NCI-H1092 (cell line): ENCODE measurements around the gene PEX26.
"Not testable (repeated sequence)": the region's sequence is repeated elsewhere in the genome, so short reads cannot be mapped to it uniquely, and the experiment has no call there.

Source experiments
- DNase-seq: peaks from one replicate; lab custom pipeline; 2025; lab: John Stamatoyannopoulos, UW

PEX26 gene

GRCh38 chr22:18119409-18120110, 41.8 kb downstream of the PEX26 start:
- DNase-seq, result no peak

GRCh38 chr22:18120857-18121256, 43.1 kb downstream of the PEX26 start:
- DNase-seq, result no peak

- no peak for DNase-seq
Measured at GRCh38 chr22:18121506-18121905, 43.7 kb downstream of the PEX26 start.

GRCh38 chr22:18121954-18122554, 44.3 kb downstream of the PEX26 start:
- no peak for DNase-seq

GRCh38 chr22:18123476-18124025, 45.8 kb downstream of the PEX26 start:
- DNase-seq, result not testable (repeated sequence)

GRCh38 chr22:18126606-18127005, 48.8 kb downstream of the PEX26 start:
- no peak for DNase-seq

- no peak for DNase-seq
Measured at GRCh38 chr22:18130018-18130417, 52.2 kb downstream of the PEX26 start.

- no peak for DNase-seq
Measured at GRCh38 chr22:18130699-18131429, 53.1 kb downstream of the PEX26 start.

GRCh38 chr22:18133452-18133851, 55.7 kb downstream of the PEX26 start:
- DNase-seq, result no peak

GRCh38 chr22:18136563-18137320, 59.0 kb downstream of the PEX26 start:
- DNase-seq, result no peak

GRCh38 chr22:18141004-18141403, 63.2 kb downstream of the PEX26 start:
- not testable (repeated sequence) for DNase-seq

- no peak for DNase-seq
Measured at GRCh38 chr22:18144105-18144504, 66.3 kb downstream of the PEX26 start.

- DNase-seq, result no peak
Measured at GRCh38 chr22:18145676-18146388, 68.0 kb downstream of the PEX26 start.

GRCh38 chr22:18146389-18146753, 68.6 kb downstream of the PEX26 start:
- DNase-seq, result no peak

GRCh38 chr22:18147791-18148190, 70.0 kb downstream of the PEX26 start:
- DNase-seq, result no peak

- no peak for DNase-seq
Measured at GRCh38 chr22:18148293-18148965, 70.6 kb downstream of the PEX26 start.

GRCh38 chr22:18152519-18152918, 74.7 kb downstream of the PEX26 start:
- DNase-seq, result no peak

- no peak for DNase-seq
Measured at GRCh38 chr22:18154821-18155390, 77.1 kb downstream of the PEX26 start.
